GM13977 (cell line): Measurements from ENCODE around the gene CEP83.
"Not testable (repeated sequence)": the region's sequence is repeated elsewhere in the genome, so short reads cannot be mapped to it uniquely, and the experiment has no call there.

Experiments
- DNase-seq: peaks from one replicate; pipeline ENCODE4 v3.0.0; 2012; ENCODE audit warnings: low spot score
- CTCF ChIP-seq: IDR thresholded peaks from 2 replicates; pipeline ENCODE4 v1.5.1; 2012; ENCODE audit warnings: mild to moderate bottlenecking, control low read depth; ENCODE audit not compliant: insufficient read depth; ENCODE audit errors: extremely low read depth, missing control alignments
- in situ Hi-C: fragments of 300-500 bp; cut with MboI; formaldehyde crosslinking; loops from one replicate; pipeline ENCODE4 v1.12.0; 2022; ENCODE audit warnings: low sequenced_read_pairs, low pct_unique_long_range_greater_than_20kb, mixed read lengths, inconsistent platforms; ENCODE audit not compliant: unreplicated experiment

The CEP83 gene

GRCh38 chr12:94322346-94322745, 137.3 kb downstream of the CEP83 start:
- TF ChIP-seq CTCF: no peak
- in situ Hi-C loops: loop anchor here (10.0 kb wide), 1 partner anchor 212 kb away; no protein-coding TSS in a partner anchor
- DNase-seq: no peak

DNA sequence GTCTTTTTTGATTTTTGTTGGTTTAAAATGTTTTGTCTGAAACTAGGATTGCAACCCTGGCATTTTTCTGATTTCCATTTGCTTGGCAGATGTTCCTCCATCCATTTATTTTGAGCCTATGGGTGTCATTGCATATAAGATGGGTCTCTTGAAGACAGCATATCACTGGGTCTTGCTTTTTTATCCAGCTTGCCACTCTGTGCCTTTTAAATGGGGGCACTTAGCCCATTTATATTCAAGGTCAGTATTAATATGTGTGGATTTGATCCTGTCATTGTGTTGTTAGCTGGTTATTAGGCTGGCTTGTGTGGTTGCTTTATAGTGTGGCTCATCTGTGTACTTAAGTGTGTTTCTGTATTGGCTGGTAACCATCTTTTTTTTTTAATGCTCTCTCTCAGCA, 139.6 kb downstream of the CEP83 start:
- DNase-seq: no peak
- TF ChIP-seq CTCF: no peak
- in situ Hi-C loops: loop anchor here (10.0 kb wide), 1 partner anchor 215 kb away; no protein-coding TSS in a partner anchor

- TF ChIP-seq CTCF: no peak
- DNase-seq: no peak
- in situ Hi-C loops: no loop called here
These were observed 141.5 kb downstream of the CEP83 start for GRCh38 chr12:94318181-94318580.

GRCh38 chr12:94316600-94316999, 143.1 kb downstream of the CEP83 start:
- DNase-seq, in situ Hi-C loops: not testable (repeated sequence)

GRCh38 chr12:94312378-94312777, 147.3 kb downstream of the CEP83 start:
- TF ChIP-seq CTCF: no peak
- in situ Hi-C loops: no loop called here
- no peak for DNase-seq

DNA sequence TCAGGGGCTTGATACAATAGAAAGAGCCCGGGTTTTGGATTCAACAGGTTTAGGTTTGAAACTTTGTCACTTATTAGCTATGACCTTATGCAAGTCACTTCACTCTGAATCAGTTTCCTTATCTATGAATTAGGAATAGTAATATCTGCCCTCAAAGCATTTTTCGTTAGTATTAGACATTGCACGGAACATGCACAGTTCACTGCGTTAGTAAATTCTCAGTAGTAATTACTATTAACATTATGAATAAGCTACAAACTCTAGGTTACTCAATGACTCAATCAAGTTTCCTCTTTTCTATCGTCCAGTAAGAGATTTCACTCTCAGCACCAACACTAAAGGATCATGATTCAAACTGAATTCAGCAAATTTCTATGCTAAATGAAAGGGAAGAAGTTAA, 150.3 kb downstream of the CEP83 start:
- no peak for TF ChIP-seq CTCF
- no peak for DNase-seq
- in situ Hi-C loops: no loop called here

- no peak for DNase-seq
- in situ Hi-C loops: no loop called here
- no peak for TF ChIP-seq CTCF
These were observed 151.1 kb downstream of the CEP83 start for GRCh38 chr12:94308612-94309011.
